Activated naive CD4-positive, alpha-beta T cell treated with anti-CD3 and anti-CD28 coated beads for 36 hours (primary cell): Measurements from ENCODE around the gene SLC9A1. TPM values are rescaled to one million over a fixed set of nuclear protein-coding genes. Genes with fewer than 3 reads are reported as not detected.

Experiments used
- CTCF ChIA-PET: fragments of 350-600 bp; sonication (Branson Sonifier 250); formaldehyde crosslinking; loops from one replicate; lab custom pipeline; 2021; ENCODE audit warnings: antibody characterized with exemption; lab: Charles Lee
- DNase-seq: peaks from one replicate; pipeline ENCODE4 v3.0.0-alpha.2; 2020
- H3K27ac Mint-ChIP-seq: one replicate; pipeline ENCODE4 v1.8.0; 2021; ENCODE audit warnings: mild to moderate bottlenecking, mixed read lengths
- H3K27me3 Mint-ChIP-seq: one replicate; pipeline ENCODE4 v1.8.0; 2021; ENCODE audit warnings: low read depth, mixed read lengths
- H3K36me3 Mint-ChIP-seq: one replicate; pipeline ENCODE4 v1.8.0; 2021; ENCODE audit warnings: low read depth, mixed read lengths
- H3K4me1 Mint-ChIP-seq: one replicate; pipeline ENCODE4 v1.8.0; 2021; ENCODE audit warnings: low read depth, mixed read lengths
- H3K4me3 Mint-ChIP-seq: one replicate; pipeline ENCODE4 v1.8.0; 2021; ENCODE audit warnings: mild to moderate bottlenecking, moderate library complexity, mixed read lengths
- H3K9me3 Mint-ChIP-seq: one replicate; pipeline ENCODE4 v1.8.0; 2021; ENCODE audit warnings: mixed read lengths
- intact Hi-C: fragments of 100-400 bp; cut with micrococcal nuclease; formaldehyde crosslinking; loops from one replicate; pipeline ENCODE4 v1.15.1; 2023
- total RNA-seq, 2 experiments: library from RNA; stranded (reverse); gene quantifications; one replicate each; pipeline ENCODE4 v1.2.3, GENCODE V29; 2021

Gene SLC9A1
- total RNA-seq, 2 experiments from 2014 or later: 15.4 to 16.5 TPM

DNA sequence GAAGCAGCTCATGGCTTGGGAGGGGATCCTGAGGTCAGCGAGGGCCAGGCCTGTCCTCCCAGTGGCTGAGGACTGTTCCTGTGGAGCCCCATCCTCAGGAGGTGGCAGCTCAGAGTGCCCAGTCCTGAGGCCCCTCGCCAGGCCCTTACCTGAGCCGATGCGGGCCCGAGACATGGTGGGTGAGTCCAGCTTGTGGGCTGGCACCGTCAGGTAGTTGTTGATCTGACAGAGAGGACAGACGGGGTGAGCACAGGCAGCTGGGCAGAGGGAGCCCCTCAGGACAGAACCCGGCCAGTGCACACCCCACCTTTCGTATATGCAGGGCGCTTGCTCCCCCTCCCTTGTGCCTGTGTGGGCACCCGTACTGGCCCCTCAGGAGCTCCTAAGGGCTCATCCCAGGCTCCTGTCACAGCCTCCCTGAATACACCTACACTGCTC, 53.9 kb downstream of the SLC9A1 start:
- Mint-ChIP-seq H3K36me3 (peaks cover 4% of the 10 kb centered on the region), H3K4me3 (no peak overlapping the region), H3K27me3 (no peaks in the 10 kb centered on the region), H3K9me3 (no peaks in the 10 kb centered on the region), H3K4me1 (peaks cover 12% of the 10 kb centered on the region), H3K27ac (no peak overlapping the region)
- CTCF ChIA-PET: interaction anchor here (0.8 to 12.5 kb wide), 14 partner anchors 11 to 198 kb away, joined by 3 to 215 read pairs (median 4); no protein-coding TSS in a partner anchor
- intact Hi-C loops: no loop called here
- no peak for DNase-seq

DNA sequence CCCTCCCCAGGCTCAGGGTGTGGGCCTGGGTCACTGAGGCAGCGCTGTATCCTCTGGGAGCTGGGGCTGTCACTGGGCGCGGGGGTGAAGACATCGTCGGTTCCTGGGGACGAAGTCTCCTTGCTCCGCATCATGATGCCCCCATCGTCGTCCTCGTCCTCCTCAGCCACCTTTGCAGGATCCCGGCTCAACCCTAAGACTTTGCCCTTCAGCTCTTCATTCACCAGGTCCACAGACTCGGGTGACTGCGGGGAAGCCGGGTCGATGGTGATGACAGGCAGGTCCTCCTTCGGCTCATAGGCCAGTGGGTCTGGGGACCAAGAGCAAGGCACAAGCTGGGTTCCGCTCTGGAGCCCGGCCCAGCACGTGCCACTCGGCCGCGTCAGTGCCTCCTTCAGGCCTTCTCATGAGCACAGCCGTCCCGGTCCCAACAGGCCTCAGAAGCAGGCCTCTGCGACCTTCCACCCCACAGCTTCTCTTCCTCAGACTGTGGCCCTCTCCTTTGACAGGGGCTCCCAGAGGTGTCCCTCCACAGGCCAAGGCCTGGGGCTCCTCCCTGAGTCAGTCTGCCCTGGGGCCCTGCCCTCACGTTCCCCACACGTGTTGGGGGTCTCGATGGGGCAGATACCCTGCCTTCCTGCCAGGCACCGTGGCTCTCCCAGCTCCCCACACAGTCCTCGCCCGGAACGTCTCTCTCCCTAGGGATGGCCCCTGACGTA, 54.4 kb downstream of the SLC9A1 start:
- Mint-ChIP-seq H3K4me3 (no peak overlapping the region), H3K9me3 (no peaks in the 10 kb centered on the region), H3K27ac (no peak overlapping the region), H3K27me3 (no peaks in the 10 kb centered on the region), H3K36me3 (peaks cover 2% of the 10 kb centered on the region), H3K4me1 (peaks cover 8% of the 10 kb centered on the region)
- intact Hi-C loops: no loop called here
- no peak for DNase-seq
- CTCF ChIA-PET: interaction anchor here (0.7 to 12.5 kb wide), 16 partner anchors 11 to 198 kb away, joined by 3 to 215 read pairs (median 4); no protein-coding TSS in a partner anchor

DNA sequence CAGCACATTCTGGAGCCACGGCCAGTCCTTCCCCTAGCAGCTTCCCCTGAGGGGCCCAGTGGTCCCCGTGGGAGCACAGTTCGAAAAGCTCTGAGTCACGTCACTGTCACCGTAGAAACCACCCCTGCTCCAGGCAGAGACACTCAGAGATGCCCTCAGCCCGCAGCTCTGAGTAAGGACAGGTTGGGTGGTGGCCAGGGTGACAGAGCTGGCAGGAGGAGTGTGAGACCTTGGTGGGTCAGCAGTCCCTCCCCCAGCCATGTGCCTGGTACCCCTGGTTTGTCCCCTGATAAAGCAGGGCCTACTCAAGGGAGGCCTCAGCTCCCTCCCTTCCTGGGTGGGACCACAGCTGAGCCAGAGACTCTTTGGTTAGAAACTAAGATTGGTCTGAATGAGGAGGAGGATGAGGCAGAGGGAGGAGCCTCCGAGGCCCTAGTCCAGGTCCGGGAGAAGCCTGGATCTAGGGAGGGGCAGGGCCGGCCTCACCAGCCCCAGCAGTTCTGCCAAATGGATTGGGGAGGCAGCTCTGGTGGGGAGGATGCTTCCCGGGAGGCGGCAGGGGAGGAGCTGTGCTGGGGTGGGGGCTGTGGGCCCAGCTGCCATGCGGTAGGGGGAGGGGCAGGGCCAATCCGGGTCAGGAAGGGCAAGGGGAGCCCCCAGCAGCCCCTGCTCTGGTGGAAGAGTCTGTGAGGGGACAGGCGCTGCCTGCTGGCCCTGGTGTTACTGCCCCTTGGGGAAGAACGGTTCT, 55.2 kb downstream of the SLC9A1 start:
- peak; percentile 34 for DNase-seq
- Mint-ChIP-seq H3K36me3 (peaks cover 2% of the 10 kb centered on the region), H3K4me3 (no peak overlapping the region), H3K27me3 (no peaks in the 10 kb centered on the region), H3K4me1 (peaks cover 7% of the 10 kb centered on the region), H3K27ac (no peak overlapping the region), H3K9me3 (no peaks in the 10 kb centered on the region)
- CTCF ChIA-PET: interaction anchor here (0.7 to 12.5 kb wide), 13 partner anchors 12 to 197 kb away, joined by 3 to 215 read pairs (median 3); no protein-coding TSS in a partner anchor
- intact Hi-C loops: loop anchor here (5.0 kb wide), 1 partner anchor 497 kb away; no protein-coding TSS in a partner anchor

DNA sequence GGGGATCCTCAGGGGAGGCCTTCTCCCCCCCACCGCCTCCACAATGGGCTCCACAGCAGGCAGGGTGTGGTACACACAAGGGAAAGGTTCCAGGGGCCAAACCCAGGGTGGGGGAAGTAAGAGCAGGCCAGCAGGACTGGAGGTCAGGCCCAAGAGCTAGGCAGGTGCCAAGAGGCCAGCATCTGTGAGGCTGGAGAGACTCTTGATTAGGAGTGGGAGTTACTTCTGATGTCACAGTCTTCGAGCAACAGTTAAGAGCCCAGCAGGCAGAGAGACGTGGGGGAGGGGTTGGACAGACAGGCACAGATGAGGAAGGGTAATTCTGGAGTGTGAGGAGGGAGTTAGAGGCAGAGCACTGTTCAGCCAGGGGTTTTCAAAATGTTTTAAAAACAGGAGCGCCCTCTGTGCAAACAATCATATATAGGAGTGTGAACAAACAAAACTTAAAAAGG, 55.8 kb downstream of the SLC9A1 start:
- H3K36me3 Mint-ChIP-seq: peaks cover 2% of the 10 kb centered on the region
- DNase-seq: no peak
- CTCF ChIA-PET: interaction anchor here (0.7 to 12.5 kb wide), 8 partner anchors 13 to 497 kb away, joined by 3 to 215 read pairs (median 4); no protein-coding TSS in a partner anchor
- intact Hi-C loops: loop anchor here (5.0 kb wide), 1 partner anchor 497 kb away; no protein-coding TSS in a partner anchor
- no peaks in the 10 kb centered on the region for H3K9me3 Mint-ChIP-seq
- H3K4me1 Mint-ChIP-seq: peaks cover 7% of the 10 kb centered on the region
- H3K27me3 Mint-ChIP-seq: no peaks in the 10 kb centered on the region
- no peak overlapping the region for H3K4me3 Mint-ChIP-seq
- no peak overlapping the region for H3K27ac Mint-ChIP-seq

DNA sequence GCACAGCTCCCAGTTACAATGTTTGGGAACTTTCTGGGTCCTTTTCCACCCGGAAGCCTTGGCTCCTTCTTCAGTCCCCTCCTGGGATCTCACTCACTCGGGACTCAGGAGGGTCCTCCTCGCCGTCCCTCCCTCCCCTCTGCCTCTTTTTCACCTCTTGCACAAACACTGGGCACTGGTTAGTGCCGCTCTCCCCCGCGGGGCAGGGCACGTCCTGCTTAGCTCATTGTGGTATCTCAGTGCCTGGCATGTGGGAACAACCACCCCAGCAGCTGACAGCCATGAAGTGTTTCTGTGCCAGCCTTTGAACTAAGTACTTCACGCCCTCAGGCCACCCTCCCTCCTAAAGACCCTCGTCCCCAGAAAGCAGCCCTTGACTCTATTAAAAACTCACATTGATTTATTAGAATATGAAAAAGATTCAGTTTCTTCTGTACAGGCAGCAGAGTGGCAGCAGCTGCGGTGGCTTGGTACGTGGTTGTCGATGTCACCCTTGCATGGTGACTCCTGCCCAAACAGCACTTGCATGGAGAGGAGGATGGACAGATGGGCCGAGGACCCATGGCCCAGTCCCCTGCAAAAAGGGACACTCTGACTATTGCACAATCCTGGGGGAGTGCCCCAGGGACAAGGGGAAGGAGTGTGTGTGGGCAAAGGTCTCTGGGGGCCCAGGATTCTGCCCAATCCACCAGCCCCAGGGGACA, 56.3 kb downstream of the SLC9A1 start:
- Mint-ChIP-seq H3K36me3 (peaks cover 2% of the 10 kb centered on the region), H3K27me3 (no peaks in the 10 kb centered on the region), H3K4me1 (peaks cover 7% of the 10 kb centered on the region), H3K27ac (no peak overlapping the region), H3K4me3 (no peak overlapping the region), H3K9me3 (no peaks in the 10 kb centered on the region)
- CTCF ChIA-PET: interaction anchor here (1.2 to 12.5 kb wide), 9 partner anchors 14 to 496 kb away, joined by 3 to 215 read pairs (median 4); no protein-coding TSS in a partner anchor
- intact Hi-C loops: loop anchor here (5.0 kb wide), 1 partner anchor 496 kb away; no protein-coding TSS in a partner anchor
- DNase-seq: no peak

DNA sequence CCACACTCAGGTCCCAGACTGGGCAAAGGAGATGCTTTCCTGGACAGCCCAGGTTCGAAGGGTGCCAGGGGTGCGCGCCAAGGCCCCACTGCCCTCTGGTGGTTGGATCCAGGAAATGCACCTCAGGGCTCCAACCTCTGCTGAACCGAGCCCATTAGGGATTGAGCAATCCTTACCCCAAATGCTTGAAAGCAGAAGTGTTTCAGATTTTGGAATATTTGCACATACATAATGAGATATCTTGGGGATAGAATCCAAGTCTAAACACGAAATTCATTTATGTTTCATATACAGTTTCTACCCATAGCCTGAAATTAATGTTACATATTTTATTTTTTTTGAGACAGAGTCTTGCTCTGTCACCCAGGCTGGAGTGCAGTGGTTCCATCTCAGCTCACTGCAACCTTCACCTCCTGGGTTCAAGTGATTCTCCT, 57.4 kb downstream of the SLC9A1 start:
- H3K27me3 Mint-ChIP-seq: no peaks in the 10 kb centered on the region
- CTCF ChIA-PET: interaction anchor here (0.6 to 12.5 kb wide), 19 partner anchors 18 to 514 kb away, joined by 3 to 215 read pairs (median 4); no protein-coding TSS in a partner anchor
- intact Hi-C loops: loop anchor here (1.0 to 5.0 kb wide), 3 partner anchors 53 to 495 kb away; no protein-coding TSS in a partner anchor
- H3K36me3 Mint-ChIP-seq: no peaks in the 10 kb centered on the region
- no peaks in the 10 kb centered on the region for H3K9me3 Mint-ChIP-seq
- H3K27ac Mint-ChIP-seq: no peak overlapping the region
- H3K4me3 Mint-ChIP-seq: no peak overlapping the region
- peak; percentile 86 for DNase-seq
- H3K4me1 Mint-ChIP-seq: peaks cover 7% of the 10 kb centered on the region

DNA sequence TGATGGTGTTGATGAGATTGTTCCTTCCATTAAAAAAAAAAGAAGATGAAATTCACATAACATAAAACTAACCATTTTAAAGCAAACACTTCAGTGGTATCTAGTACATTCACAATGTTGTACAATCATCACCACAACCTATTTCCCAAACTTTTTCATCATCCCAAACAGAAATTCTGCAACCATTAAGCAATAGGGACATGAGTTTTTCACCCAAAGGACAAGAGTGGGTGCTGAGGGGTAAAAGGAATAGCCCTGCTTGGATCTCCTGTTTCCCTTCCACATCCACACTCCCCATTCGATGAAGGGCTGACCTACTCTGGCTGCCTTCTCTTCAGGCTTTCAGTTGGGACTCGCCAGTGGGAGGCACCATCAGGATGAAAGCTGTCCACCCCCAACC, 59.3 kb downstream of the SLC9A1 start:
- H3K36me3 Mint-ChIP-seq: no peaks in the 10 kb centered on the region
- H3K4me1 Mint-ChIP-seq: peaks cover 7% of the 10 kb centered on the region
- no peak overlapping the region for H3K27ac Mint-ChIP-seq
- no peak overlapping the region for H3K4me3 Mint-ChIP-seq
- no peak for DNase-seq
- CTCF ChIA-PET: interaction anchor here (1.0 to 12.5 kb wide), 3 partner anchors 51 to 205 kb away, joined by 3 to 215 read pairs (median 8); no protein-coding TSS in a partner anchor
- intact Hi-C loops: loop anchor here (5.0 kb wide), 1 partner anchor 493 kb away; no protein-coding TSS in a partner anchor
- no peaks in the 10 kb centered on the region for H3K9me3 Mint-ChIP-seq
- no peaks in the 10 kb centered on the region for H3K27me3 Mint-ChIP-seq

DNA sequence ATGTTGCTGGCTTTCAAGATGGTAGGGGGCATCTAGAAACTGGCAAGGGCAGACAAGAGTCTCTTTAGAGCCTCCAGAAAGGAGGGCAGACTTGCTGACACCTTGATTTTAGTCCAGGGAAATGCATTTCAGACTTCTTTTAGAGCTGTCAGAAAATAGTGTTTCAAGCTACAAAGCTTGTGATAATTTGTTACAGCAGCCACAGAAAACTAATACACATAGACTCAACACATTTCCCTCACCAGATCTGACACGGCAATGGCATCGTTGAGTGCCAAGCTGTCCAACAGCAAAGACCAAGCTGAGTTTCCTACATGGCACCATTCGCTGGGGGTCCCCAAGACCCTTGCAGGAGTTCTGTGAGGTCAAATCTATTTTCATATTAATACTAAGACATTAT, 62.0 kb downstream of the SLC9A1 start:
- Mint-ChIP-seq H3K27ac (no peak overlapping the region), H3K27me3 (no peaks in the 10 kb centered on the region), H3K36me3 (no peaks in the 10 kb centered on the region), H3K4me3 (no peak overlapping the region), H3K9me3 (no peaks in the 10 kb centered on the region), H3K4me1 (no peaks in the 10 kb centered on the region)
- DNase-seq: no peak
- intact Hi-C loops: no loop called here
- CTCF ChIA-PET: interaction anchor here (0.7 to 12.5 kb wide), 6 partner anchors 9 to 95 kb away, joined by 3 to 215 read pairs (median 4); no protein-coding TSS in a partner anchor

DNA sequence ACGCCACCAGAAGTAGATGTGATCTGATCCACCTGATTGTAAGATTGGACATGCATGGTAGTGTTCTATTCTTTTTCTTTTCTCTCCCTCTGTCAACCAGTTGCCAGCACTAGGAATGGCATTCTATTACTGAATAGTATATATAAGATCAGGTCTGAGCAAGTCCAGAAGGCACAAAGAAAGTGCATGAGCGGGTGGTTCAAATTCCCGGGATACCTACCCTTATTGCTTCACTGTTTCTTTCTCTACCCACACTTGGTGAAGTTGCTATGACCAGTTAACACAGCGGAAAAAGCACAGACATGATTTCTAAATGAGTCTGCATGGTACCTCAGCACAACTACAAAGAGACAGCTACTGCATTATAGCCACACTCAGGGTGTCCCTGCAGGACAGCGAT, 64.0 kb downstream of the SLC9A1 start:
- Mint-ChIP-seq H3K4me3 (no peak overlapping the region), H3K4me1 (no peaks in the 10 kb centered on the region), H3K36me3 (no peaks in the 10 kb centered on the region), H3K27me3 (no peaks in the 10 kb centered on the region), H3K27ac (no peak overlapping the region), H3K9me3 (no peaks in the 10 kb centered on the region)
- CTCF ChIA-PET: interaction anchor here (1.1 to 12.5 kb wide), 3 partner anchors 11 to 46 kb away, joined by 5 to 215 read pairs (median 11); no protein-coding TSS in a partner anchor
- no peak for DNase-seq
- intact Hi-C loops: no loop called here

DNA sequence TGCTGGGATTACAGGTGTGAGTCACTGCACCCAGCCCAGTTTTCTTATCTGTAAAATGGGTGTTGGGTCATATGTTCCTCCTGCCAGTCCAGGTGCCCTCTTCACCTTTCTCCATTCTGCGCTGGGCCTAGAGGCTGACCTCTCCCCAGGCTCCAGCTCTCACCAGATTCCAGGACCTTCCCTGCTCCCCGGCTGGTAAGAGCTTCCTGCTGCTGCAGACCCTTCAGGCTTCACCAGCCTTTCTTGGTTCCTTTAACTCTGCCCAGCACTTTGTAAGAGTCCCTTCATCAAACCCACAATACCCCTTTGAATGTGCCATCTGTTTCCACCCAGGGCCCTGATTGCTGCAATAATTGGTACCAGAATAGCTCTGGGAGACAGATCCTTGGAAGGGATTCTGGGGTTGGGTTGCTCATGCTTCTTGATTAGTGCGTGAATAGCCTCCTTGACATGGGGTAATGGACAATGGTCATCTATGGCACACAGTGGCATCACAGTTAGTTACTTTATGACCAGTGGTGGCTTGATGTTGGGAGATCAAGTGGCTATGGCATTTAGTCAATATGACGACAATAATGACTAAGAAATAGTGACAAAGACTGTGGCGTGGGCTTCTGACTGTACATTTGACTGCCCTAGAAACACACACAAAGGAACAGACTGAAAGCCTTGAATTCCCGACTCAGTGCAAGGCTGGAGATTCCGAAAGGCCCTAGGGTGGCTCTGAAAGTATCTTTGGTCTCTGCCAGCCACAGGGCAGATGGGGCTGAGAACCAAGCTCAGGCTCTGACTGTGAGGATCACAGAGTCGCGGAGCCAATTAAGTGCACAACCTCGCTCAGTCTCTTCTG, 67.3 kb downstream of the SLC9A1 start:
- Mint-ChIP-seq H3K36me3 (no peaks in the 10 kb centered on the region), H3K27me3 (no peaks in the 10 kb centered on the region), H3K4me1 (peaks cover 5% of the 10 kb centered on the region)

DNA sequence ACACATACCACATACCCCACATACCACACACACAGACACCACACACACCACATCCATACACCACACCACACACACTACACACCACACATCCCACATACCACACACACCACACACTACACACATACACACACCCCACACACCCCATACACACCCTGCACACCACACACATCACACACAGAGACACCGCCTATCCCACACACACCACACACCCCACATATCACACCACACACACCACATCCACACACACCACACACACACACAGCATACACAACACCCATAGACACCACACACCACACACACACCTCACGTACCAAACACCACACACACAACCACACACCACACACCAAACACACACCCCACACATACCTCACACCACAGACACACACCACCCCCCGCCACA, 68.3 kb downstream of the SLC9A1 start:
- DNase-seq: no peak
- no peak overlapping the region for H3K27ac Mint-ChIP-seq
- peaks cover 5% of the 10 kb centered on the region for H3K4me1 Mint-ChIP-seq
- H3K27me3 Mint-ChIP-seq: no peaks in the 10 kb centered on the region
- CTCF ChIA-PET: no interaction called here
- no peak overlapping the region for H3K4me3 Mint-ChIP-seq
- H3K9me3 Mint-ChIP-seq: peaks cover 2% of the 10 kb centered on the region
- intact Hi-C loops: no loop called here
- H3K36me3 Mint-ChIP-seq: no peaks in the 10 kb centered on the region

More for the DNA sequence above, 67.3 kb downstream of the SLC9A1 start:
- no peak for DNase-seq
- Mint-ChIP-seq H3K9me3 (peaks cover 2% of the 10 kb centered on the region), H3K4me3 (no peak overlapping the region), H3K27ac (no peak overlapping the region)
- intact Hi-C loops: no loop called here
- CTCF ChIA-PET: interaction anchor here (0.7 to 2.1 kb wide), 2 partner anchors 22 to 43 kb away, joined by 3 to 5 read pairs; no protein-coding TSS in a partner anchor
